Measurements from ENCODE around the gene RHOA. TPM values are rescaled to one million over a fixed set of nuclear protein-coding genes. Genes with fewer than 3 reads are reported as not detected.
"Not testable (repeated sequence)": the region's sequence is repeated elsewhere in the genome, so short reads cannot be mapped to it uniquely, and the experiment has no call there.

Gene RHOA
- total and polyA plus RNA-seq, 4 donors: 367 to 580 (median 509) TPM

- no peaks in the 10 kb centered on the region for H3K27me3 ChIP-seq (ENCODE audit: control insufficient read depth in 1 of 2, insufficient read depth in 2 of 2, low read length in 1 of 2)
- H3K36me3 ChIP-seq (ENCODE audit: control insufficient read depth in 1 of 2, insufficient read depth in 2 of 2, low read length in 1 of 2): no peaks in the 10 kb centered on the region
- H3K4me1 ChIP-seq (ENCODE audit: control insufficient read depth in 1 of 2, insufficient read depth in 2 of 2, low read length in 2 of 2): no peaks in the 10 kb centered on the region
- ATAC-seq (ENCODE audit: low FRiP score) (peak; percentile 21), DNase-seq (peak in 1 of 2 donors; percentile 84)
- intact Hi-C loops (cut with DNase I): no loop called here
- H3K27ac ChIP-seq (ENCODE audit: low read depth in 1 of 2, low read length in 2 of 2): peak overlapping the region; percentile 49 to 63
- WGBS, 2 donors: 0 to 1% methylated on average over 16 to 17 of the region's 17 CpGs
- H3K4me3 ChIP-seq (ENCODE audit: low read length in 2 of 2): peak overlapping the region; percentile 78 to 88
- H3K9me3 ChIP-seq (ENCODE audit: control insufficient read depth, low read length): no peaks in the 10 kb centered on the region
Observed at GRCh38 chr3:49339581-49339940, 72.2 kb downstream of the RHOA start.

- intact Hi-C loops (cut with DNase I): no loop called here
- no peaks in the 10 kb centered on the region for H3K9me3 ChIP-seq (ENCODE audit: control insufficient read depth, low read length)
- DNase-seq (no peak), ATAC-seq (ENCODE audit: low FRiP score) (no peak)
- no peak overlapping the region for H3K27ac ChIP-seq (ENCODE audit: low read depth in 1 of 2, low read length in 2 of 2)
- no peaks in the 10 kb centered on the region for H3K4me1 ChIP-seq (ENCODE audit: control insufficient read depth in 1 of 2, insufficient read depth in 2 of 2, low read length in 2 of 2)
- peaks cover 3 to 4% of the 10 kb centered on the region in 2 donors for H3K36me3 ChIP-seq (ENCODE audit: control insufficient read depth in 1 of 2, insufficient read depth in 2 of 2, low read length in 1 of 2)
- WGBS, 2 donors: 76 to 79% methylated on average over 5 of the region's 5 CpGs
- no peaks in the 10 kb centered on the region for H3K27me3 ChIP-seq (ENCODE audit: control insufficient read depth in 1 of 2, insufficient read depth in 2 of 2, low read length in 1 of 2)
- no peak overlapping the region for H3K4me3 ChIP-seq (ENCODE audit: low read length in 2 of 2)
Observed at GRCh38 chr3:49333916-49334633, 77.7 kb downstream of the RHOA start.

GRCh38 chr3:49333091-49333490 is 78.7 kb downstream of the RHOA start:
- Histone ChIP-seq H3K4me3 (ENCODE audit: low read length in 2 of 2) (no peak overlapping the region), H3K4me1 (ENCODE audit: control insufficient read depth in 1 of 2, insufficient read depth in 2 of 2, low read length in 2 of 2) (no peaks in the 10 kb centered on the region), H3K36me3 (ENCODE audit: control insufficient read depth in 1 of 2, insufficient read depth in 2 of 2, low read length in 1 of 2) (peaks cover 3 to 4% of the 10 kb centered on the region in 2 donors), H3K27ac (ENCODE audit: low read depth in 1 of 2, low read length in 2 of 2) (no peak overlapping the region), H3K9me3 (ENCODE audit: control insufficient read depth, low read length) (no peaks in the 10 kb centered on the region), H3K27me3 (ENCODE audit: control insufficient read depth in 1 of 2, insufficient read depth in 2 of 2, low read length in 1 of 2) (no peaks in the 10 kb centered on the region)
- WGBS, 2 donors: 83% methylated on average over 3 of the region's 3 CpGs
- DNase-seq (peak; percentile 5 to 71), ATAC-seq (ENCODE audit: low FRiP score) (no peak)
- intact Hi-C loops (cut with DNase I): no loop called here

- no peak overlapping the region for H3K27ac ChIP-seq (ENCODE audit: low read depth in 1 of 2, low read length in 2 of 2)
- intact Hi-C loops (cut with DNase I): no loop called here
- no peak overlapping the region for H3K4me3 ChIP-seq (ENCODE audit: low read length in 2 of 2)
- ATAC-seq (ENCODE audit: low FRiP score): no peak
- no peaks in the 10 kb centered on the region for H3K27me3 ChIP-seq (ENCODE audit: control insufficient read depth in 1 of 2, insufficient read depth in 2 of 2, low read length in 1 of 2)
- WGBS, 2 donors: 75 to 76% methylated on average over 4 of the region's 4 CpGs
- no peaks in the 10 kb centered on the region for H3K4me1 ChIP-seq (ENCODE audit: control insufficient read depth in 1 of 2, insufficient read depth in 2 of 2, low read length in 2 of 2)
- no peaks in the 10 kb centered on the region for H3K9me3 ChIP-seq (ENCODE audit: control insufficient read depth, low read length)
- H3K36me3 ChIP-seq (ENCODE audit: control insufficient read depth in 1 of 2, insufficient read depth in 2 of 2, low read length in 1 of 2): peaks cover 14 to 16% of the 10 kb centered on the region in 2 donors
- DNase-seq: peak in 1 of 2 donors; percentile 13
Observed at GRCh38 chr3:49329186-49329585, 82.6 kb downstream of the RHOA start.

- H3K4me1 ChIP-seq (ENCODE audit: control insufficient read depth in 1 of 2, insufficient read depth in 2 of 2, low read length in 2 of 2); H3K9me3 ChIP-seq (ENCODE audit: control insufficient read depth, low read length); DNase-seq; intact Hi-C loops (cut with DNase I); ATAC-seq (ENCODE audit: low FRiP score); H3K27me3 ChIP-seq (ENCODE audit: control insufficient read depth in 1 of 2, insufficient read depth in 2 of 2, low read length in 1 of 2); H3K27ac ChIP-seq (ENCODE audit: low read depth in 1 of 2, low read length in 2 of 2); H3K4me3 ChIP-seq (ENCODE audit: low read length in 2 of 2): not testable (repeated sequence)
- H3K36me3 ChIP-seq (ENCODE audit: control insufficient read depth in 1 of 2, insufficient read depth in 2 of 2, low read length in 1 of 2): peaks cover 16 to 17% of the 10 kb centered on the region in 2 donors
- 70 to 76% methylated on average over 2 of the region's 2 CpGs for WGBS, 2 donors
Observed at GRCh38 chr3:49328350-49328749, 83.4 kb downstream of the RHOA start.

- intact Hi-C loops (cut with DNase I): no loop called here
- Histone ChIP-seq H3K4me3 (ENCODE audit: low read length in 2 of 2) (no peak overlapping the region), H3K9me3 (ENCODE audit: control insufficient read depth, low read length) (no peaks in the 10 kb centered on the region)
Observed at GRCh38 chr3:49327485-49327884, 84.3 kb downstream of the RHOA start.

GRCh38 chr3:49324768-49325167 is 87.0 kb downstream of the RHOA start:
- WGBS, 2 donors: 93 to 95% methylated on average over 7 of the region's 7 CpGs
- intact Hi-C loops (cut with DNase I): no loop called here
- Histone ChIP-seq H3K4me3 (ENCODE audit: low read length in 2 of 2) (no peak overlapping the region), H3K4me1 (ENCODE audit: control insufficient read depth in 1 of 2, insufficient read depth in 2 of 2, low read length in 2 of 2) (no peaks in the 10 kb centered on the region), H3K9me3 (ENCODE audit: control insufficient read depth, low read length) (no peaks in the 10 kb centered on the region), H3K36me3 (ENCODE audit: control insufficient read depth in 1 of 2, insufficient read depth in 2 of 2, low read length in 1 of 2) (peaks cover 12 to 19% of the 10 kb centered on the region in 2 donors), H3K27me3 (ENCODE audit: control insufficient read depth in 1 of 2, insufficient read depth in 2 of 2, low read length in 1 of 2) (no peaks in the 10 kb centered on the region), H3K27ac (ENCODE audit: low read depth in 1 of 2, low read length in 2 of 2) (no peak overlapping the region)
- no peak for ATAC-seq (ENCODE audit: low FRiP score)
- peak in 1 of 2 donors; percentile 40 for DNase-seq

More at GRCh38 chr3:49327485-49327884, 84.3 kb downstream of the RHOA start:
- ATAC-seq (ENCODE audit: low FRiP score) (no peak), DNase-seq (no peak)
- Histone ChIP-seq H3K36me3 (ENCODE audit: control insufficient read depth in 1 of 2, insufficient read depth in 2 of 2, low read length in 1 of 2) (peaks cover 13 to 16% of the 10 kb centered on the region in 2 donors), H3K27me3 (ENCODE audit: control insufficient read depth in 1 of 2, insufficient read depth in 2 of 2, low read length in 1 of 2) (no peaks in the 10 kb centered on the region), H3K4me1 (ENCODE audit: control insufficient read depth in 1 of 2, insufficient read depth in 2 of 2, low read length in 2 of 2) (no peaks in the 10 kb centered on the region), H3K27ac (ENCODE audit: low read depth in 1 of 2, low read length in 2 of 2) (no peak overlapping the region)
- WGBS, 2 donors: 79 to 84% methylated on average over 7 of the region's 7 CpGs

- peak in 1 of 2 donors; percentile 67 for DNase-seq
Observed at GRCh38 chr3:49316696-49317457, 94.9 kb downstream of the RHOA start.

More at GRCh38 chr3:49316696-49317457, 94.9 kb downstream of the RHOA start:
- Histone ChIP-seq H3K4me1 (ENCODE audit: control insufficient read depth in 1 of 2, insufficient read depth in 2 of 2, low read length in 2 of 2) (no peaks in the 10 kb centered on the region), H3K36me3 (ENCODE audit: control insufficient read depth in 1 of 2, insufficient read depth in 2 of 2, low read length in 1 of 2) (peaks cover 7 to 9% of the 10 kb centered on the region in 2 donors), H3K27ac (ENCODE audit: low read depth in 1 of 2, low read length in 2 of 2) (no peak overlapping the region), H3K9me3 (ENCODE audit: control insufficient read depth, low read length) (no peaks in the 10 kb centered on the region), H3K4me3 (ENCODE audit: low read length in 2 of 2) (no peak overlapping the region), H3K27me3 (ENCODE audit: control insufficient read depth in 1 of 2, insufficient read depth in 2 of 2, low read length in 1 of 2) (no peaks in the 10 kb centered on the region)
- intact Hi-C loops (cut with DNase I): no loop called here
- 92 to 93% methylated on average over 16 of the region's 16 CpGs for WGBS, 2 donors
- ATAC-seq (ENCODE audit: low FRiP score): no peak
